ENCODE measurements around the gene DDHD1.

The DDHD1 gene

DNA sequence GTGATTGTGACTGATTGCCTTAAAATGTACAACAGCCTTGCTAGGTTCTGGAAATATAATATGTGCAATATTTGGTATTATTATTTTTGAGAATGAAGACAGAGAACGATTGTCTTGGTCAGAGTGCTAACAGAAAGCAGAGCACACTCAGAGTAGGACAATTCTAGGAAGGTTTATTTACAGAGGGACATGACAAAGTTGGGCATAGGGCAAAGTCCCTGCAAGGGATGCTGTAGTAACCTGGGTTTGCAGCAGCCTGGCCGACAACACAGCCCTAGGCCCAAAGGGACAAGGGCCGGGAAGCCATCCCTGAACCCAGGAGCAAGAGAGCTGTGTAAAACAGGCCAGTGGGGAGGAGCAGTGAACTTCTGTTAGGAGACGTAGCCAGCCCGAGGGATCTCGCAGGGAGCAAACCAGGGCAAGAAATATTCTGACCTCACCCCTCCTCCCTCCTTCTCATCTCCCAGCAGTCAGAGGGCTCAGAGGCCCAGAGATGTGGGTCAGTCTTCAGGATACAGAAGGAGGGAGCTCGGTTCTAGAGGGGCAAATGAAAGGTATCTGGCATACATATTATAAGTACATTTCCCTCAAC is 151.2 kb downstream of the DDHD1 start:
- no peak for DNase-seq (ENCODE audit: low read depth in 4 of 4, low spot score in 1 of 4)

DNA sequence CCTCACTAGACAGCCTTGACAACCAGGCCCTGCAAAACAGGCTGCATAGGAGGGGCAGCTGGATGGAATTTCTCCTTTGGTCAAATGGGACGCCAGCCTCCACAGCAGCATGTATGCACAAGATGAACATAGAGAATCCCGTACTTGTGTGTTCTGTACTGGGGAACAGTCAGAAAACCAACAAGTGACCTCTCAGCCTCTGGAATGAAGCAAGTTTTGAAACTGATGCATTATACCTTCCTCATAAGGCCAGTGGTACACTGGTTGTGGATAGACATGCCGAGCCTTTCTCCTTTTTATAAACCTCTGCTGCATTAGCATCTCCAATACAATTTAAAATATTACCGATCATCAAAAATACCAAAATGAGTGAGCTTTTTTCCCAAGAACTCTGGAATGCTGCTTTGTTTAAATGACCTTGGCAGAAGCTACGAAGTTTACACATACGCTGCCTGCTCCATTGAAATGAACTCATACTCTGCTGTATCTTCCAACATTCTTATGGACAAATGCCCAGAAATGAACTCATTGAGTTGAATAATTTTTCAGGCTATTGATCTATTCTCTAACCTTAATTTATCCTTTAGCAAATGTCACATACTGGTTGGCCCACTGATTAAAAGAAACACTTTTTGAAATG is 154.6 kb downstream of the DDHD1 start:
- DNase-seq (ENCODE audit: low read depth in 4 of 4, low spot score in 1 of 4) = no peak

DNA sequence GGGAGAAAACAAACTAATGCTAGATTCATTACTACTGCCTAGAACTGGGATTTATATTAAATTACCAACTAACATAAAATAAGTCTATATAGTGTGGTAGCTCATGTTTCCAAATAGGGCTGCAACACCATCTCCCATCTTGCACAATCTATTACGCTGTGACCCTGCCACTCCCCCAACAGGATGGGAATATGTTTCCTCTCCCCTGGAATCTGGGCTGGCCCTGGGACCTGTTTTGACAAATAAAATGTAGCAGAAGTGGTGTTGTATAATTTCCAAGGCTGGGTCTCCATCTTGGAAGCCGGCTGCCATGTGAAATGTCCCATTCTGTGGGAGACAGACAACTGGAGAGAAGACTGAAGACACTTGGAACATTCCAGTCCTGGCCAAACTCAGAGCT is 156.6 kb downstream of the DDHD1 start:
- DNase-seq (ENCODE audit: low read depth in 4 of 4, low spot score in 1 of 4) = no peak

DNA sequence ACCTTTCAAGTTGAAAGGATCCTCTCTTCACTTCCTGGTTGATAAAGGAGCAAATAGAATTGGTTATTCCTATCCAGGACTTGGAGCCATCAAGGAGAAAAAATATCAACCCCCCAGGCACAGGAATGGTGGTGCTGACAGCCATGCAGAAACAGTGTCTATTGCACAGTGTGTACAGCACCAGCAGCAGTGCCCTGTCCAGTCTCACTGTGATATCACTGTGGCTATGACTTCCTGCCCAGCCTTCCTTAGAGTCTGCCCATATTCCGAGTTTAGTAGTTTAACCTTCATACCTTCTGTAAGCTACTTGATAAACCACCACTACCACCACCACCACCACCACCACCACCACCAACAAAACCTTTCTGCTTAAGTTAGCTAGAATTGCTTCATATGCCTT is 157.1 kb downstream of the DDHD1 start:
- no peak for DNase-seq (ENCODE audit: low read depth in 4 of 4, low spot score in 1 of 4)

DNA sequence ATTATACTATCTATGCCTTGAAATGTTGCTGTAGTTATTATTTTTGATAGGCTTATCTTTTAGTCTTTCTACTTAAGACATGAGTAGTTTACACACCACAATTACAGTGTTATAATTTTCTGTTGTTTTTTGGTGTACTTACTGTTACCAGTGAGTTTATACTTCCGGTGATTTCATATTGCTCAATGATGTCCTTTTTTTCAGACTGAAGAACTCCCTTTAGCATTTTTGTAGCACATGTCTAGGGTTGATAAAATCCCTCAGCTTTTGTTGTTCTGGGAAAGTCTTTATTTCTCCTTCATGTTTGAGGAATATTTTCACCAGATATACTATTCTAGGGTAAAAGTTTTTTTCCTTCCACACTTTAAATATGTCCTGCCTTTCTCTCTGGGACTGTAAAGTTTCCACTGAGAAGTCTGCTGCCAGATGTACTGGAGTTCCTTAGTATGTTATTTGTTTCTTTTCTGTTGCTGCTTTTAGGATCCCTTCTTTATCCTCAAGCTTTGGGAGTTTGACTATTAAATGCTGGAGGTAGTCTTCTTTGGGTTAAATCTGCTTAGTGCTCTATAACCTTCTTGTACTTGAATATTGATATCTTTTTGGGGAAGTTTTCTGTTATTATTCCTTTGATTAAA is 160.8 kb downstream of the DDHD1 start:
- no peak for DNase-seq (ENCODE audit: low read depth in 4 of 4, low spot score in 1 of 4)

DNA sequence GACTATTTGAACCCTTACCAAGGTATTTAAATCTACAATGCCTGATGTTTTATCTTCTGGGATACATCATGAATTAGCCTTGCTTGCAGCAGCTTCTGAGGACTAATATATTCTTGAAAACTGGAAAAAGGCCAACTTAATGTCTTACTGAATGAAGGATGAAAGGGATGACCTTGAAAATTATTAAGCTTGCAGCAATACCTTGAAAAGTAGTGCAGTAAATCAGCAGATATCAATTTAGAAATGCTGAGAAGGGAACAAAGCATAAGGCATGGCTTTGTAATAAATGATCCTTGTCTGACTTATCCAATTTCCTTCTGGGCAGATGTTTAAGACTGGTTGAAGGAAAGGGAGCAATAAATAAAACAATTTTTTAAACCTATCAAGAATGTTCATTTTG is 165.0 kb downstream of the DDHD1 start:
- no peak for DNase-seq (ENCODE audit: low read depth in 4 of 4, low spot score in 1 of 4)

DNA sequence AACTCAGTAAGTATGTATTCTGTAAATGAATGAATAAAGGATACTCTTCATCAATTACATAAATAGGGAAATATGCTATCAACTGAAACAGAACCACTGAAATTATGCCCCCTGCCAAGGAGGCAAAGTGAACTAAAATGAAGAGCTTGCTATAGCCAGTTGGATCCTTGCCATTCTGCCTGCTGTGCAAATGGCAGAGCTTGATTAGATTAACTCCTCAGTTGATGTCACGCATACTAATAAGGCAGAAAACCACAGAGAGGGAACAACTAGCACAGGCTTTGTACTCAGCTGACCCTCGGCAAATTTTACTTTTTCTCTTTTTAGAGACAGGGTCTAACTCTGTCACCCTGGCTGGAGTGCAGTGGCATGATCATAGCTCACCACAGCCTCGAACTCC is 165.6 kb downstream of the DDHD1 start:
- DNase-seq (ENCODE audit: low read depth in 4 of 4, low spot score in 1 of 4) = no peak

DNA sequence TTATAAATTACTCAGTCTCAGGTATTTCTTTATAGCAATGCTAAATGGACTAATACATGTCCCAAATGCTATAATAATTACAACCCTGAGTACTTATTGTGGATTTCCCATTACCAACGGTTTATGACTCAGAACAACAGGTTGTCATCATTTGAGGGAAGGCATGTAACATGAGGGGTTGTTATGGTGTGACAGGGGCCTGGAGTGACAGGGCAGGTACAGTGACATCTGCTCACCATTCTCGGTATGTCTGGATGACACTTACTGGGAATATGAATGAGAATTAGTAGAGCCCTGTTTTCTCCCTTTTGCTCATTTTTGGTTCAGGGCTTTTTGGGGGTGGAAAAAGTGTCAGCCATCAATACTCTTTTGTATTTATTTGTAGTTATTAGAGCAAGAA is 166.1 kb downstream of the DDHD1 start:
- DNase-seq (ENCODE audit: low read depth in 4 of 4, low spot score in 1 of 4) = no peak

All from stimulated activated CD4-positive, alpha-beta T cell treated with anti-CD3 and anti-CD28 coated beads, Interleukin-1b, Interleukin-23, amount 100 ng/mL, for 24 hours (primary cell).